Large intestine (tissue), 3 donors: ENCODE data around the gene ALK. TPM values are rescaled to one million over a fixed set of nuclear protein-coding genes. Genes with fewer than 3 reads are reported as not detected.

Experiments used
- DNase-seq, 2 donors: peaks; one replicate each; pipeline versions ENCODE4 v3.0.0 to v3.0.0-alpha.2; 2013
- H3K27ac ChIP-seq: one replicate; pipeline ENCODE4 v1.5.1; 2013; ENCODE audit warnings: low read length
- H3K27me3 ChIP-seq: 2 replicates; pipeline ENCODE4 v1.6.1; 2013; ENCODE audit warnings: low read length; ENCODE audit not compliant: control insufficient read depth, insufficient read depth
- H3K36me3 ChIP-seq: 2 replicates; pipeline ENCODE4 v1.6.1; 2013; ENCODE audit warnings: low read length; ENCODE audit not compliant: control insufficient read depth, insufficient read depth
- H3K4me1 ChIP-seq: one replicate; pipeline ENCODE4 v1.6.1; 2013; ENCODE audit warnings: low read length; ENCODE audit not compliant: control insufficient read depth, insufficient read depth
- H3K4me3 ChIP-seq: one replicate; pipeline ENCODE4 v1.5.1; 2013; ENCODE audit warnings: low read length
- H3K9me3 ChIP-seq: one replicate; pipeline ENCODE4 v1.6.1; 2013; ENCODE audit warnings: mild to moderate bottlenecking, low read depth, low read length, moderate library complexity; ENCODE audit not compliant: control insufficient read depth
- WGBS: methylation state at CpG from one replicate; pipeline ENCODE4 v1.1.5; 2013; ENCODE audit warnings: low lambda C conversion rate; ENCODE audit not compliant: insufficient coverage; 5-methylcytosine and 5-hydroxymethylcytosine counted together
- polyA plus RNA-seq: library from polyadenylated mRNA; unstranded; fragments of 120-200 nt; gene quantifications from one replicate; pipeline ENCODE4 v1.2.1, GENCODE V29; 2013

Gene ALK
- polyA plus RNA-seq, 1 donor: 1.5 TPM

DNA sequence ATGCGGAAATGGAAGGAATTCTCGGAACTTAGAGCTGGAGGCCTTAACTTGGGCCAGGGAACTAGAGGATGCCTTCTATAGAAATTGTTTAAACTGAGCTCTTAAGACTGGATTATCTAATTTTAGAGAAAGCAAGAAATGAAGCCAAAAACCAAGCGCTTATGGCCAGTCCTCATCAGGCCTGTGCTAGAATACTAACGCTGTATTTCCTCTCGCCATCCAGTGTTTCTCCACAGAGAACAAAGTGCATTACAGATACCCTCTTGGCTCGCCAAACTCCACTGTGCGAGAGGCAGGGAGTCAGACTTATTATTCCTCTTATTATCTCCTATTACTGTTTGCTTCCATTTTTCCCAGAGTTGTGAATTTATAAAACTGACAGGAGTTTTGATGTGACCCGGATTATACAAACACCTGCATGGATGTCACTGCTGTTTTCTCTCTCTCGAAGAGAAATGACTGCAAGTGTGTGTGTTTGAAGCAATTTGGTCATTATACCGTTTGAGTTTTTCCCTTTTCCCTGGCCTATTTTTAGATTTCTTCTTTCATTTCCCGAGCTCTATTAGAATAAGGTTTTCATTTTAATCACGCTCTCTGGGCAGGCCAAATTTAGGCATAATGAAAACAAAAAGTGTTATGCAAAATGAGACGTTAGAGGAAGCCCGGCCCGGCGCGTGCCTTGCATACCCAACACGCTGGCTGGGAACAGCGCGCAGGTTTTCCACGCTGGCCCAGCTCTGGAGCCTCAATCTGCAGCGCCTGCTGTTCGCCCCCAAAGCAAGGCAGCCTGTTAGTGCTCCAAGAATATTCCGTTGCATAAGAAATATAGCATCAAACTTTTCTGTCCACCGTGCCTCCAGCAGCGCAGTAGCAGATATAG is 103.3 kb downstream of the ALK start:
- no peak overlapping the region for H3K4me3 ChIP-seq
- H3K27me3 ChIP-seq: no peaks in the 10 kb centered on the region
- DNase-seq: peak in 1 of 2 donors; percentile 31
- no peaks in the 10 kb centered on the region for H3K9me3 ChIP-seq
- H3K36me3 ChIP-seq: no peaks in the 10 kb centered on the region
- H3K27ac ChIP-seq: no peak overlapping the region
- no peaks in the 10 kb centered on the region for H3K4me1 ChIP-seq
- WGBS: 72% methylated on average over 5 of the region's 26 CpGs

DNA sequence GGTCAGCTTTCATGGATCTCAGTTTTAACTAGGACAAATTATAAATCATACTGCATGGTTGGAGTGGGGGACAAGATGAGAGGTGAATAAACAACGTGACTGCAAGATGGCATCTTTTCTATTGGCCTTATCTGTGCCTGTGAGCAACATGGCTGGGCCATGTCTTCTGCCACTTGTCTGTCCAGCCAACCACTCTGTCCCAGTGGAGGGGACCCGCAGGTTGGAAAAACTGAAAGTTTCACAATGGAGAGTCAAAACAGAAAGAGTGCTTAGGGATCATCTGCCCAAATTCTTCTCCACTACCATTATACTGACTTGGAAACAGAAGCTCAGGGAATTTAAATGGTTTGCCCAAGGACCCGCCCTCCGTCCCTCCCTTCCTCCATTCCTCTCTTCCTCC is 104.1 kb downstream of the ALK start:
- no peaks in the 10 kb centered on the region for H3K4me1 ChIP-seq
- no CpG with 5 or more reads among the region's 4 CpGs for WGBS
- no peak overlapping the region for H3K4me3 ChIP-seq

DNA sequence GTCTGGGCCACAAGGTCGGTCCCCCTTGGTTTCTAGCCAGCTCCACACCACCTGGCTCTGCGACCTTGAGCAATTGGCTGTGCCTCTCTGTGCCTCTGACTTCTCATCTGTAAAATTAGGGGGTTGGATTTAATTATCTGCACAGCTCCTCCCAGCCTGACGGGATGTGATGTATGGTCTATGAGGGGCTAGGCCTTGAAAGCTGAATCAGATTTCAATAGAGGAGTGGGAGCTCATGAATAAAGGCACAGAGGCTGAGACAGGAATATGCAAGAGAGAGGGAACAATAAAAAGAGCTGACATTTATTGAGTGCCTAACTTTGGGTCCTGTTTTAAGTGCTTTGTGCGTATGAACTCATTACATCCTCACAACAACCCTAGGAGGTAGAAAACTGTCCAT is 104.7 kb downstream of the ALK start:
- Histone ChIP-seq H3K4me1 (no peaks in the 10 kb centered on the region), H3K4me3 (no peak overlapping the region), H3K9me3 (no peaks in the 10 kb centered on the region), H3K27ac (no peak overlapping the region), H3K27me3 (no peaks in the 10 kb centered on the region), H3K36me3 (no peaks in the 10 kb centered on the region)
- no peak for DNase-seq
- WGBS: no CpG with 5 or more reads among the region's 4 CpGs

More for the DNA sequence above, 104.1 kb downstream of the ALK start:
- Histone ChIP-seq H3K9me3 (no peaks in the 10 kb centered on the region), H3K27ac (no peak overlapping the region), H3K36me3 (no peaks in the 10 kb centered on the region), H3K27me3 (no peaks in the 10 kb centered on the region)
- DNase-seq: no peak

DNA sequence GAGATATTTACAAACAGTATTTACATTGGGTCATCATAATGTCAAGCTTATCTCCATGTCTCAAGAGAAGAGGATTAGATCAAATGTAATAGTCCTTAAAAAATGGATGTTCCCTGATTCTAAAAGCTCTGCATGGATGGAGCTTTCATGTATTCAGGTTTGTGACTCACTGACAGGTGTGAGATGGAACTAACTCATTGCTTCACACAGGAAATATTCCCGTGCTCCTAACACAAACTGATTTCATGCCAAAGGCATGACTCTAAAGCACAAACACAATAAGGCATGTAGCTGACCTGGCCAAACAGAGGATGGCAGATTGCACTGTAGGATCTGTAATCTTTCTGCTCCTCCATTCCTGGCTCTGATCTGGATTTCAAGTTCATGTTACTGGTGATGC is 110.0 kb downstream of the ALK start:
- Histone ChIP-seq H3K9me3 (no peaks in the 10 kb centered on the region), H3K4me1 (no peaks in the 10 kb centered on the region), H3K36me3 (no peaks in the 10 kb centered on the region), H3K27me3 (no peaks in the 10 kb centered on the region), H3K4me3 (no peak overlapping the region), H3K27ac (no peak overlapping the region)
- no peak for DNase-seq
- WGBS: no CpG with 5 or more reads among the region's 1 CpG

DNA sequence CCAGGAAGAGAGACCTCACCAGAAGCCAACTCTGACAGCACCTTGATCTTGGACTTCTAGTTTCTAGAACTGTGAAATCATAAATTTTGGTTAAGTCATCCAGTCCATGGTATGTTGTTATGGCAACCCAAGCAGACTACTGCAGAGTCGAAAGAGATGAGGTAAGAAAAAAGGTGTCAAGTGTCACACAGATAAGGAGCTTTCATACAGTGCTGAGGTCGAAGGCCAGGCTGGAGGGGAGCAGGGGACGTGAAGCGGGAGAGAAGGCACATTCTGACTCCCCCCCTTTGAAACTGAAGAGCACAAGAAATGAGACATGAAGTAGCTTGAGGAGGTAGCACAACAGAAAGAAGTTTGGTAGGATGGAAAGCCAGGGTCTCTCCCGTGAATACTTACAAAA is 110.4 kb downstream of the ALK start:
- Histone ChIP-seq H3K9me3 (no peaks in the 10 kb centered on the region), H3K36me3 (no peaks in the 10 kb centered on the region), H3K4me1 (no peaks in the 10 kb centered on the region), H3K4me3 (no peak overlapping the region), H3K27me3 (no peaks in the 10 kb centered on the region), H3K27ac (no peak overlapping the region)
- WGBS: 8% methylated on average over 2 of the region's 5 CpGs
- DNase-seq: no peak

DNA sequence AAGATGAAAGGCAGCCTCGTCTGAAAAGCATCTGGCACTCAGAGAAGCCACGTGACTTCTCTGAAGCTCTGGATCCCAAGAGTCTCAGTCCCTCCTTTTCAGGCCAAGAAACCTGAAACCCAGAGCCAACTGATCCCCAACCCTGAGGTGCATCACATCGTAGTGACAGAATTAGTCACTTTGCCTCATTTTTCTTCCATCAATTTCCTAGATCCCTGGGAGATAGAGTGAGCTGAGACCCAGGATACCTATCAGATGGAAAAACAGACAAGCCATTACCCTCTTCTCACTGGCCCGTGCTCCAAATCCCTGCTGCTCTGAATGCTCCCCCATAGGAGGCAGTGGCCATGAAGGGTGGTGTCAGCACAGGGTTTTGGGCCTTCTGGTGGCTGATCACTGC is 113.1 kb downstream of the ALK start:
- Histone ChIP-seq H3K4me1 (no peaks in the 10 kb centered on the region), H3K36me3 (no peaks in the 10 kb centered on the region), H3K27ac (no peak overlapping the region), H3K9me3 (no peaks in the 10 kb centered on the region), H3K27me3 (no peaks in the 10 kb centered on the region), H3K4me3 (no peak overlapping the region)
- no CpG with 5 or more reads among the region's 4 CpGs for WGBS
- no peak for DNase-seq

DNA sequence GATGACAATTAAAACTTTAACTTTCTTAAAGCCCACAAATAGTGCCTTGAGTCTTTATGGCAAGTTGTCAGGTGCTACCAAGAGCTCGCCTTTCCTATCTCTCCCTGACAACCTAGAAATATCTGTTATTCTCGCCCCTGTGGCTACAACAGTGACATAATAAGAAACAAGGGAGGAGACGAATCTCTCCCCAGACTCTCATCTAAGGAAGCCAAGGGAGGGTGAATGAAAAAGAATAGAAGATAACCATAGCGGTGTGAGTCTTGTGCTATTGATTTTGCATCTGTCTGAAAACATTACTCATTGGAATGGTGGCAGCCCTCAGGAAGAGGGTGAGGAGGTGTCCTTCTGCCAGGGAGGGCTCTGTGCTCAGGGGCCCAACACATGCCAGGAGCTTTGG is 114.3 kb downstream of the ALK start:
- no peak overlapping the region for H3K27ac ChIP-seq
- no peaks in the 10 kb centered on the region for H3K27me3 ChIP-seq
- H3K9me3 ChIP-seq: no peaks in the 10 kb centered on the region
- no peak overlapping the region for H3K4me3 ChIP-seq
- no peaks in the 10 kb centered on the region for H3K36me3 ChIP-seq
- no CpG with 5 or more reads among the region's 4 CpGs for WGBS
- H3K4me1 ChIP-seq: no peaks in the 10 kb centered on the region
- no peak for DNase-seq

DNA sequence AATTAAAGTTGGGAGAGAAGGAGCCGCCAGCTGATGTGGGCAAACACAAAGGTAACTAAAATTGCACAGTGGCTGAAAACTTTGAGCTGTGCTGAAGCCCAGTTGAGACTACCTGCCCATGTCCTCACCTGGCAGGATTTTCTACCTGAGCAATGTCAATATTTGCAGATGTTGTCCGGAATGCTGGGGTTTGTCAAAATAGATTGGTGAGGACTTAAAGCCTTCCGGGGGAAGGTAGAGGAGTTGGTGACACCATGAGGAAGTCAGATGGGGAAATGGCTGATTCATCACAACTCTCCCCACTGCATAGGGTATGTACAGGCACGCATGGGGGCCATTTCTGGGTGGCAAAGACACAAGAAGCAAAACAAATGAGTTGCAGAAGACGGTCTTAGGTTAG is 114.9 kb downstream of the ALK start:
- no peak overlapping the region for H3K27ac ChIP-seq
- H3K27me3 ChIP-seq: no peaks in the 10 kb centered on the region
- H3K9me3 ChIP-seq: no peaks in the 10 kb centered on the region
- 0% methylated on average over 1 of the region's 5 CpGs for WGBS
- no peaks in the 10 kb centered on the region for H3K4me1 ChIP-seq
- no peak for DNase-seq
- no peaks in the 10 kb centered on the region for H3K36me3 ChIP-seq
- no peak overlapping the region for H3K4me3 ChIP-seq

DNA sequence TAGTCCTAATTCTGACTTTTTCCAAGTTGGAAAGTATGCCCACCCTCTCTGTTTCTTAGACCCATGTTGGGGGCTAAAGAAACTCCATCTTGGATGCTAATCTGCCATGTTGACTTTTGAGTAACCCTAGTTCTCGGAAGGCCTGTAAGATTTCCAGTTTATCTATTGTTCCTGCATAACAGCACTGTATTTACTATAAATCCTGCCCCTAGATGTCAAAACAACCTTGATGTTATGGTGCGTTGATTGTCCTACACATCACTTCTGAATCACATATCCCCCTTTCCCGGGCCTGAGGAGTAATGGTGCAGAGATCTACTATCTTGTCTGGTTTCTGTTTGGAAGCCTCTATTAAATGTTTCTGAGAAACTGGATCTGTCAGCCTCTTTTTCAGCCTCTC is 116.7 kb downstream of the ALK start:
- Histone ChIP-seq H3K4me3 (no peak overlapping the region), H3K9me3 (no peaks in the 10 kb centered on the region), H3K27me3 (no peaks in the 10 kb centered on the region), H3K36me3 (no peaks in the 10 kb centered on the region), H3K27ac (no peak overlapping the region), H3K4me1 (no peaks in the 10 kb centered on the region)
- WGBS: no CpG with 5 or more reads among the region's 3 CpGs
- DNase-seq: no peak

DNA sequence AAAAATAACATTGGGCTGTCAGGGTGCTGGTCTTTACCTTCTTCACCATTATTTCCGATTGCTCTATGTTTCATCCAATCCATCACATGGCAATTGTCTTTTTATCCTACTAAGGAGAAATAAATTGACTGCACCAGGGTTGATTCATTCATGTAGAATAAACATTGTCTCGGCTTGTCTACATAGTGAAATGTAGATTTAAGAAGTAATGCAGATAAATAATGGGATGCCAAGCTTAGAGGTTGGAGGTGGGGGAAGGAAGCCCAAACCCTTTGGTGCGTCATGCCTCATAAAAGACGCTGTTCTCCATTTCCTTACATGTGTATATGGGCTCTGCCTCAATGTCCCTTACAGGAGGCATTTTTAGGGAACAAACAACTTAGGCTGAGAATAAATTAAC is 117.8 kb downstream of the ALK start:
- H3K4me1 ChIP-seq: no peaks in the 10 kb centered on the region
- no peaks in the 10 kb centered on the region for H3K36me3 ChIP-seq
- no peak overlapping the region for H3K27ac ChIP-seq
- no peaks in the 10 kb centered on the region for H3K27me3 ChIP-seq
- 88% methylated on average over 1 of the region's 4 CpGs for WGBS
- no peaks in the 10 kb centered on the region for H3K9me3 ChIP-seq
- no peak for DNase-seq
- H3K4me3 ChIP-seq: no peak overlapping the region

DNA sequence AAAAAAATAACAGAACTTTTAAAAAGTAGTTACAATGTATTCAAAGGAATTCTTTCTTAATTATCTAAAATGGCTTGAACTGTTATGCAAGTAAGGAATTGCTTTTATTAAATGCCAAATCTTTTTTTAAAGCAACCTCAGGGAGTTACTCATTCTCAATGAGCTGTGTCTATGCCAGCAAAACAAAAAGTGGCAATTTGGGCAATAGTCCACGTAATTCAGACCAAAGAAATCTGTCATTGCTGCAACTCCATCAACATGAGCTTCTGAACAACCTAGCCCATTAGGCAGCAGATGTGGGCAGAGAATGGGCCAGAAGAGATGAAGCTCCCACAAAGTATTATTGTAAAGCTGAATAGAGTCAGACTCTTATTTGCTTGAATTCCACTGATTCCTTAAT is 118.4 kb downstream of the ALK start:
- Histone ChIP-seq H3K27me3 (no peaks in the 10 kb centered on the region), H3K4me1 (no peaks in the 10 kb centered on the region), H3K4me3 (no peak overlapping the region), H3K36me3 (no peaks in the 10 kb centered on the region), H3K9me3 (no peaks in the 10 kb centered on the region), H3K27ac (no peak overlapping the region)
- WGBS: no CpG with 5 or more reads among the region's 1 CpG
- DNase-seq: no peak
